WERI-Rb-1 (cell line): ENCODE data around the gene LCT.

Source experiments
- DNase-seq: peaks from one replicate; pipeline ENCODE4 v3.0.0-alpha.2; 2020
- H3K27ac ChIP-seq: fragments of 250-450 bp; sonication (Bioruptor Pico); 2 replicates; pipeline ENCODE4 v1.5.1; 2020; ENCODE audit warnings: mild to moderate bottlenecking, moderate library complexity
- H3K27me3 ChIP-seq: fragments of 250-450 bp; sonication (Bioruptor Pico); 2 replicates; pipeline ENCODE4 v1.5.1; 2021; ENCODE audit warnings: mild to moderate bottlenecking, low read depth, moderate library complexity; ENCODE audit not compliant: insufficient read depth, severe bottlenecking
- H3K36me3 ChIP-seq: fragments of 250-450 bp; sonication (Bioruptor Pico); 2 replicates; pipeline ENCODE4 v1.5.1; 2020; ENCODE audit warnings: mild to moderate bottlenecking, moderate library complexity
- H3K4me3 ChIP-seq: 2 replicates; pipeline ENCODE4 v1.5.1; 2011; ENCODE audit warnings: low read depth, mild to moderate bottlenecking, control low read depth, low read length
- H3K9me3 ChIP-seq: fragments of 250-450 bp; sonication (Bioruptor Pico); 2 replicates; pipeline ENCODE4 v1.5.1; 2021; ENCODE audit warnings: mild to moderate bottlenecking, moderate library complexity; ENCODE audit not compliant: severe bottlenecking
- CTCF ChIP-seq: IDR thresholded peaks from 2 replicates; pipeline ENCODE4 v1.5.1; 2011; ENCODE audit warnings: low read depth, mild to moderate bottlenecking, control low read depth, inconsistent platforms, low read length

LCT gene

GRCh38 chr2:135740206-135740605, 96.8 kb downstream of the LCT start:
- Histone ChIP-seq H3K27me3 (no peaks in the 10 kb centered on the region), H3K4me3 (no peak overlapping the region), H3K9me3 (no peaks in the 10 kb centered on the region), H3K36me3 (peaks cover 10% of the 10 kb centered on the region), H3K27ac (no peak overlapping the region)
- no peak for TF ChIP-seq CTCF
- no peak for DNase-seq
